Ramos (cell line): ENCODE results near the gene RAB37.

ENCODE experiments used
- in situ Hi-C: fragments of 300-500 bp; cut with MboI; formaldehyde crosslinking; loops from one replicate; pipeline ENCODE4 v1.14.3; 2022; ENCODE audit warnings: low sequenced_read_pairs; ENCODE audit not compliant: unreplicated experiment

RAB37 gene, protein sequence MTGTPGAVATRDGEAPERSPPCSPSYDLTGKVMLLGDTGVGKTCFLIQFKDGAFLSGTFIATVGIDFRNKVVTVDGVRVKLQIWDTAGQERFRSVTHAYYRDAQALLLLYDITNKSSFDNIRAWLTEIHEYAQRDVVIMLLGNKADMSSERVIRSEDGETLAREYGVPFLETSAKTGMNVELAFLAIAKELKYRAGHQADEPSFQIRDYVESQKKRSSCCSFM

DNA sequence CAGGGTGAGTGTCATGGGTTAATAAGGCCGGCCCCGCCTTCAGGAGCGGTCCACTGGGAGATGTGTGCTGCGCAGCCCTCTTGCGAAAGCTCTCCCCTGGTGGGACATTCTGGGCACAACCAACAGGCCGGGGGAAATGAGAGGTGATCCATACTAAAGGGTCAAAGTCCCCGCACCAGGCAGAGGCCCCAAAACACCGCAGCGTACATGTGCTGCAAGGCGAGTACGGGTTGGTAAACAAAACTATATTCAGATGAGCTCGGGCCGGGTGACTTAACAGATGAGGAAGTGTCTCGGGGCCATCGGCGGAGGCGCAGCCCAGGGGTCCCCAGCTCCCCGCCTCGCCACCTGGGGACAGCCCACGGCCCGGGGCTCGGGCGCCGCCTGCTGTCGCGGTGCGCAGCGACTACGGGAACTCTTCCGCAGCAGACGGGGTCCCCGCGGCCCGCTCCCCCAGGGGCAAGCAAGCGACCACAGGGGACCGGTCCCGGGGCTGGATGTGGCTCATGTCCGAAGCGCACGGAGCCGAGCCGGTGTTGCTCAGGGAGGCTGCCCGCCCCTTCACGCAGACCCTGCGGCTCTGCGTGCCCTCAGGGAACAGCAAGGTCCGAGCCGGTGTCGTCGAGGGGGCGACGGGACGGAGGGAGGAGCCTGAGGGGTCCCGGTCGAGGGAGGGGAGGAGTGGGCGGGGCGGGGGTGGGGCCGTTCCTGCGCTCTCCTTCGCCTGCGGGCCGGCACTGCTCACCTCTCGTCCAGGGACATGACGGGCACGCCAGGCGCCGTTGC is at the start of gene RAB37:
Gene RAB37, plus strand, starts transcription at position 744 of the 786 bp plus-strand sequence. Its CDS starts 17 bp downstream, at position 761.
- in situ Hi-C loops = no loop called here

- in situ Hi-C loops = no loop called here
Measured at GRCh38 chr17:74687886-74688285, 49.2 kb upstream of the RAB37 start.

DNA sequence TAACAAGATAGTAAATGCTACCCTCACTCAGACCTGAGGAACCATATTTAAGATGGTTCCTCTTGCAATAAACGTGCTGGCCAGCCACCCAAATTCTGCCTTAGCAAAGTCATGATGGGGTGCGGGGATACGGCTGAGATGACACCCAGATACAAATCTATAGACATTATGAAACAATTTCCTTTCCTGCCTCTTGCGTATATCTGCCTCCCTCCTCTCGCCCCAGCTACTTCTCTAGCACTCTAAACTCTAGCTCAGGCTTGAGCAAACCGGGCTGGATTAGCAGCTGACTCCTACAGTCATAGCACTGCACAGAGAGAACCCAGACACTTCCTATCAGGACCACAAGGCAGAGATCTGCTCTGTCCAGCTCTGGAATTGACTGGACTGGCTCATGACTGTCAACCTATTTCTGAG is 46.6 kb upstream of the RAB37 start:
- in situ Hi-C loops = no loop called here

DNA sequence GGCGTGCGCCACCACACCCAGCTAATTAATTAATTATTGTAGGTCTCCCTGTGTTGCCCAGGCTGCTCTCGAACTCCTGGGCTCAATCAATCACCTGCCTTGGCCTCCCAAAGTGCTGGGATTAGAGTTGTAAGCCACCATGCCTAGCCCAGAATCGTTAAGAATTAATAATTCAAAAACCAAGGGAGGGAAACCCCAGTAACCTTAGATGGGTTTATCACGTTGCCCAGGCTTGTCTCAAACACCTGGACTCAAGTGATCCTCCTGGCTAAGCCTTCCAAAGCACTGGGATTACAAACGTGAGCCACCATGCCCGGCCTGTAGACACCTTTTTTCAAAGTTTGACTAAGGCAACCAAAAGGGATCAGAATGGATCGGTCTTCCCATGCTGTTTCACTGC is 45.9 kb upstream of the RAB37 start:
- in situ Hi-C loops = no loop called here

GRCh38 chr17:74694081-74694480 is 43.0 kb upstream of the RAB37 start:
- in situ Hi-C loops = no loop called here

DNA sequence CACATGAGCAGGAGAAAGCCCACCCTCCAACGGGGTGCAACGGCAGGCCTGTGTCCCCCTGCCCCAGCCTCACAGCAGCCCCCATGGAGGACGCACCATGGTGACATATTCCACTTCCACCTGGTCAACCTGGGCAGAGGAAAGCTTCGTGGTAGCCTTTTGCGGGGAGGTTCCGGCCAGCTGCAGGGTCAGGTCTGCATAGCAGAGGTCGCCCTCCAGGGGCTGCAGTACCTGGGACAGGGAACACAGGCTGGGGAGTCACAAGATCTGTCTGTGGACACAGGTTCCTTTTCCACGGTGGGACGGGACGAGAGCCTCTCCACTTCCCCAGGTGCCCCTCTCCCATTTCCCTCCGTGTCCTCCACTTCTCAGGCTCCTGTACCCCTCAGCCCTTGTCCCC is 41.4 kb upstream of the RAB37 start:
- in situ Hi-C loops = no loop called here

GRCh38 chr17:74697515-74697914 is 39.5 kb upstream of the RAB37 start:
- in situ Hi-C loops = no loop called here

GRCh38 chr17:74698069-74698468 is 39.0 kb upstream of the RAB37 start:
- in situ Hi-C loops = no loop called here

DNA sequence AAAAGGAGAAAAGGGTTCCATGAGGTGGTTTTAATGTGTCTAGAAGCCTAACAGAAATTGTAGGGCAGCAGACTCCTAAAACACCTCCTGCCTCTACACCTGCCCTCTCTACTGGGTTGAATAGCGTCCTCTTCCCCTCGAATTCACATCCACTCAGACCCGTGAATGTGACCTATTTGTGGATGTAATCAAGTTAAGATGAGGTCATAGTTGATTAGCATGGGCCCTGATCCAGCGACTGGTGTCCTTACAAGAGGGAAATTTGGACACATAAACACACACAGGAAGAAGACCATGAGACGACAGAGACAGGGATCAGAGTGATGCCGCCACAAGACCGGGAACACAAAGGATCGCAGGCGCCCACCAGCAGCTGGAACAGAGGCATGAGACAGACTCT is 37.8 kb upstream of the RAB37 start:
- in situ Hi-C loops = no loop called here

DNA sequence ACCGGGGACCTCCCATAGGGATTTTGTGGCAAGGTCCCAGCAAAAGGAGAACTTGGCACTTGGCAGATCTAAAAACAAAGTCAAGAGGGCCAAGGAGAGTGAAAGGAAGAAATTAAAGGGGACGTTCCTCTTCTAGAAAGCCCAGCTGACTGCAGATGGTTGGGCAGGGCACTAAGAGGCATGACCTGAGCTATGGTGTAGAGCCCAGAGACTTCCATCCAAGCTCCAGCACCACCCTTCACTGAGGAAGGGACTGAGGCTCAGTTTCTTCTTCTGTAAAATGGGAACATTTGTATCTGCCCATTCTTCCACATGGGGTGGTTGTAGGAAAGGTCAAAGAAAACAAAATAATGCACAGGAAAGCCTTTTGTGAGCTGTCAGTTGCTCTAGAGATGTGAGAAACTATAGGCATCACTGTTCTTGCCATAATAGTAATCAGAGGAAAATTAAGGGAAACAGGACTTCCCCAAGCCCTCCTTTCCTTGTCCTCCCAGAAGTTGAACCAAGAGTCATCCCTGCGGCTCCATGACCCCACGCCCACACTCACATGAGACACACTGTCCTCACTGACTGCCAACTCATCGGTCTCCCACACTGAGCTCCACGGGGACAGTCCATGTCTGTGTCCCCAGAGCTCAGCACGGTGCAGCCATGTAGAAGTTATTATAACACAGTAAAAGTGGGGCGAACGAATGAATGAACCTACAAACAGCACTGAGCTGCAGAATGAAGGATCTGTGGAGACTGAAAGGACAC is 34.8 kb upstream of the RAB37 start:
- in situ Hi-C loops = no loop called here

GRCh38 chr17:74703311-74703710 is 33.7 kb upstream of the RAB37 start:
- in situ Hi-C loops = no loop called here

- in situ Hi-C loops = no loop called here
Measured at GRCh38 chr17:74704544-74704943, 32.5 kb upstream of the RAB37 start.

DNA sequence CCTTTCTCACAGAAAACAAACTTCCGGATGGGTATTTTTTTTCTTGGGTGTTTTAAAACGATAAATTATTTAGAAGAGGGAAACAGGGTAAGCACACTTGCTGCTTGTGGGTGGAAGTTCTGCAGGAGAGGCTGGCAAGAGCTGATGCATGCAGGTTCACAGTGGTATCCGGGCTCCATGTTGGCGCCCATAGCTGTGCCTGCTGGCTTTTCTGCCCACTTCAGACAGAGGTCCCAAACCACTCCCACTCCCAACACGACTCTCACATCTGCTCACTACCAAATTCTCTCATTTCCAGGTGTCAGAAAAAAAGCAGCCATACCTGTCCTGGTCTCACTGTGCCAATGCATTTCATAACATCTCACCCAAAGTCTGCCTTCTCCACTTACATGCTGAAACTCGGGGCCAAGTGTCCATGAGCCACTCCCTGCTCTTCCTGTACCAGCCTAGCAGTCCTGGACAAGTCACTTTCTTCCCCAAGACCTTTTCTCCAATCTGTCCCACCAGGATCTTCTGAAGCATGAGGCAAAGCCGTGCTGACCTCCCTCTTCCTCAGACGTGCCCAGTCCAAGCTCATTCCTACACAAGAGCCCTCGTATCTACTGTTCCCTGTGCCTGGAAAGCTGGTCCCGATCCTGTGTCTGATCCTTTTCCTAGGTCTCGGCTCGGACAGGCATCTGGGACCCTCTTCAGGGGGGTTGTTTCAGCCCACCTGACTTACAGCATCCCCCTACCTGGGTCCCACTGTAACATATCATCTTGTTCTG is 25.8 kb upstream of the RAB37 start:
- in situ Hi-C loops = no loop called here

- in situ Hi-C loops = no loop called here
Measured at GRCh38 chr17:74712301-74712700, 24.8 kb upstream of the RAB37 start.

GRCh38 chr17:74712756-74713155 is 24.3 kb upstream of the RAB37 start, which contains the start of gene CD300LF:
Gene CD300LF, minus strand, starts transcription at chr17:74712923. Its CDS starts 57 bp downstream, at chr17:74712866.
- in situ Hi-C loops = no loop called here

- in situ Hi-C loops = no loop called here
Measured at GRCh38 chr17:74713171-74713755, 23.8 kb upstream of the RAB37 start.

- in situ Hi-C loops = no loop called here
Measured at GRCh38 chr17:74715144-74715543, 21.9 kb upstream of the RAB37 start.

DNA sequence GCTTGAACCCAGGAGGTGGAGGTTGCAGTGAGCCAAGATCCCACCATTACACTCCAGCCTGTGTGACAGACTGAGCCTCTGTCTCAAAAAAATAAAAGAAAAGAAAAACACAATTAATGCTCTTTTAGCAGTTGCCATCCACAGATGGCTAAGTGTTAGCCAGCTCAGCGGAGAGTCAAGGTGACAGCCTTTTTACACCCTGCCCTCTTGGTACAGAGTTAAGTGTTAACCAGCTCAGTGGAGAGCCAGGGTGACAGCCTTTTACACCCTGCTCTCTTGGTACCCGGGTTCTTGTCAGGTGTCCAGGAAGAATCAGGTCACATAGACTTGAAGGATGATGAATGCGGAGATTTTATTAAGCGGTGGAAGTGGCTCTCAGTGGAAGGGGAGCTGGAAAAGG is 16.6 kb upstream of the RAB37 start:
- in situ Hi-C loops = no loop called here

GRCh38 chr17:74722782-74723181 is 14.3 kb upstream of the RAB37 start:
- in situ Hi-C loops = no loop called here

GRCh38 chr17:74723891-74724290 is 13.2 kb upstream of the RAB37 start:
- in situ Hi-C loops = no loop called here
